ENCODE measurements around the gene HOXD8.

HOXD8 gene

GRCh38 chr2:176152350-176153181 is 23.1 kb downstream of the HOXD8 start:
- no peak overlapping the region for H3K14ac ChIP-seq (ENCODE audit: low read length)
- no peak overlapping the region for H2BK120ac ChIP-seq (ENCODE audit: low read depth, low read length)
- no peaks in the 10 kb centered on the region for H3K36me3 ChIP-seq (replicated peaks in 1 of 2; ENCODE audit: control insufficient read depth in 2 of 2, insufficient read depth in 2 of 2, low read length in 2 of 2)
- peaks cover 0 to 10% of the 10 kb centered on the region in 2 donors for H3K9me3 ChIP-seq (replicated peaks in 1 of 2; ENCODE audit: control insufficient read depth in 2 of 2, insufficient read depth in 1 of 2, low read depth in 1 of 2, low read length in 2 of 2)
- no peak overlapping the region for H4K8ac ChIP-seq (ENCODE audit: low read depth, low read length)
- no peak overlapping the region for H3K27ac ChIP-seq (replicated peaks; ENCODE audit: low read length)
- no peak overlapping the region for H4K91ac ChIP-seq (ENCODE audit: low read depth, low read length, poor library complexity)
- DNase-seq (ENCODE audit: low spot score) = no peak
- no peak overlapping the region for H2BK15ac ChIP-seq (ENCODE audit: low read length)
- H3K23ac ChIP-seq (ENCODE audit: low read depth, low read length, poor library complexity) = no peak overlapping the region
- H3K9ac ChIP-seq (ENCODE audit: low read depth, low read length, poor library complexity) = no peak overlapping the region
- H3K4me3 ChIP-seq (ENCODE audit: low read length in 2 of 2) = no peak overlapping the region
- no peak overlapping the region for H2AK5ac ChIP-seq (ENCODE audit: low read depth, low read length)
- H3K4me2 ChIP-seq (ENCODE audit: insufficient read depth, low read length, poor library complexity, severe bottlenecking) = no peak overlapping the region
- H3K4me1 ChIP-seq (ENCODE audit: control insufficient read depth in 2 of 2, insufficient read depth in 1 of 2, low read depth in 1 of 2, low read length in 2 of 2) = peaks cover 0 to 2% of the 10 kb centered on the region in 2 donors
- no peak overlapping the region for H2BK12ac ChIP-seq (ENCODE audit: low read length)
- H3K79me1 ChIP-seq (ENCODE audit: low read depth, low read length) = no peaks in the 10 kb centered on the region
- peaks cover 74 to 100% (median 97%) of the 10 kb centered on the region in 3 experiments for H3K27me3 ChIP-seq (ENCODE audit: control insufficient read depth in 3 of 3, insufficient read depth in 3 of 3, low read depth in 1 of 3, low read length in 3 of 3)
- no CpG with 5 or more reads among the region's 48 CpGs for WGBS, 2 donors (ENCODE audit: extremely low coverage in 2 of 2, insufficient read length in 2 of 2, insufficient replicate concordance in 1 of 2)
- no peak overlapping the region for H3K18ac ChIP-seq (ENCODE audit: low read length)
- no peak overlapping the region for H3K4ac ChIP-seq (ENCODE audit: low read length)
- peak overlapping the region; percentile 49 for H2AFZ ChIP-seq (ENCODE audit: low read length)
- H2BK5ac ChIP-seq (ENCODE audit: low read length) = no peak overlapping the region

GRCh38 chr2:176154576-176155252 is 25.2 kb downstream of the HOXD8 start:
- Histone ChIP-seq H4K91ac (ENCODE audit: low read depth, low read length, poor library complexity) (no peak overlapping the region), H3K79me1 (ENCODE audit: low read depth, low read length) (no peaks in the 10 kb centered on the region), H2BK12ac (ENCODE audit: low read length) (no peak overlapping the region), H2BK15ac (ENCODE audit: low read length) (no peak overlapping the region), H2AK5ac (ENCODE audit: low read depth, low read length) (no peak overlapping the region), H3K14ac (ENCODE audit: low read length) (no peak overlapping the region), H2BK120ac (ENCODE audit: low read depth, low read length) (no peak overlapping the region), H3K4me3 (ENCODE audit: low read length in 2 of 2) (no peak overlapping the region), H4K8ac (ENCODE audit: low read depth, low read length) (no peak overlapping the region), H2AFZ (ENCODE audit: low read length) (no peak overlapping the region), H3K4me1 (ENCODE audit: control insufficient read depth in 2 of 2, insufficient read depth in 1 of 2, low read depth in 1 of 2, low read length in 2 of 2) (peaks cover 0 to 9% of the 10 kb centered on the region in 2 donors), H3K27ac (replicated peaks; ENCODE audit: low read length) (no peak overlapping the region), H3K4ac (ENCODE audit: low read length) (no peak overlapping the region), H3K23ac (ENCODE audit: low read depth, low read length, poor library complexity) (no peak overlapping the region), H3K9me3 (replicated peaks in 1 of 2; ENCODE audit: control insufficient read depth in 2 of 2, insufficient read depth in 1 of 2, low read depth in 1 of 2, low read length in 2 of 2) (peaks cover 0 to 8% of the 10 kb centered on the region in 2 donors), H3K18ac (ENCODE audit: low read length) (no peak overlapping the region), H3K4me2 (ENCODE audit: insufficient read depth, low read length, poor library complexity, severe bottlenecking) (no peak overlapping the region), H2BK5ac (ENCODE audit: low read length) (no peak overlapping the region), H3K9ac (ENCODE audit: low read depth, low read length, poor library complexity) (no peak overlapping the region), H3K27me3 (ENCODE audit: control insufficient read depth in 3 of 3, insufficient read depth in 3 of 3, low read depth in 1 of 3, low read length in 3 of 3) (peaks cover 70 to 100% (median 97%) of the 10 kb centered on the region in 3 experiments), H3K36me3 (replicated peaks in 1 of 2; ENCODE audit: control insufficient read depth in 2 of 2, insufficient read depth in 2 of 2, low read length in 2 of 2) (no peaks in the 10 kb centered on the region)
- no CpG with 5 or more reads among the region's 11 CpGs for WGBS, 2 donors (ENCODE audit: extremely low coverage in 2 of 2, insufficient read length in 2 of 2, insufficient replicate concordance in 1 of 2)
- no peak for DNase-seq (ENCODE audit: low spot score)

GRCh38 chr2:176155356-176156044 is 26.0 kb downstream of the HOXD8 start:
- no CpG with 5 or more reads among the region's 6 CpGs for WGBS, 2 donors (ENCODE audit: extremely low coverage in 2 of 2, insufficient read length in 2 of 2, insufficient replicate concordance in 1 of 2)
- Histone ChIP-seq H3K9ac (ENCODE audit: low read depth, low read length, poor library complexity) (no peak overlapping the region), H2BK120ac (ENCODE audit: low read depth, low read length) (no peak overlapping the region), H3K9me3 (replicated peaks in 1 of 2; ENCODE audit: control insufficient read depth in 2 of 2, insufficient read depth in 1 of 2, low read depth in 1 of 2, low read length in 2 of 2) (peaks cover 0 to 8% of the 10 kb centered on the region in 2 donors), H4K8ac (ENCODE audit: low read depth, low read length) (no peak overlapping the region), H3K4me1 (ENCODE audit: control insufficient read depth in 2 of 2, insufficient read depth in 1 of 2, low read depth in 1 of 2, low read length in 2 of 2) (peaks cover 0 to 16% of the 10 kb centered on the region in 2 donors), H3K79me1 (ENCODE audit: low read depth, low read length) (no peaks in the 10 kb centered on the region), H2AFZ (ENCODE audit: low read length) (no peak overlapping the region), H3K36me3 (replicated peaks in 1 of 2; ENCODE audit: control insufficient read depth in 2 of 2, insufficient read depth in 2 of 2, low read length in 2 of 2) (no peaks in the 10 kb centered on the region), H3K4me3 (ENCODE audit: low read length in 2 of 2) (no peak overlapping the region), H3K27ac (replicated peaks; ENCODE audit: low read length) (no peak overlapping the region), H2BK5ac (ENCODE audit: low read length) (no peak overlapping the region), H2BK15ac (ENCODE audit: low read length) (no peak overlapping the region), H3K27me3 (ENCODE audit: control insufficient read depth in 3 of 3, insufficient read depth in 3 of 3, low read depth in 1 of 3, low read length in 3 of 3) (peaks cover 71 to 100% (median 97%) of the 10 kb centered on the region in 3 experiments), H3K4me2 (ENCODE audit: insufficient read depth, low read length, poor library complexity, severe bottlenecking) (no peak overlapping the region), H2AK5ac (ENCODE audit: low read depth, low read length) (no peak overlapping the region), H3K4ac (ENCODE audit: low read length) (no peak overlapping the region), H3K23ac (ENCODE audit: low read depth, low read length, poor library complexity) (no peak overlapping the region), H3K14ac (ENCODE audit: low read length) (no peak overlapping the region), H4K91ac (ENCODE audit: low read depth, low read length, poor library complexity) (no peak overlapping the region), H3K18ac (ENCODE audit: low read length) (no peak overlapping the region), H2BK12ac (ENCODE audit: low read length) (no peak overlapping the region)
- no peak for DNase-seq (ENCODE audit: low spot score)

All from neuronal stem cell (in vitro differentiated cells).